Adipose tissue (tissue), 3 donors: ENCODE measurements around the gene SALL2. TPM values are rescaled to one million over a fixed set of nuclear protein-coding genes. Genes with fewer than 3 reads are reported as not detected.
"Not testable (repeated sequence)": the region's sequence is repeated elsewhere in the genome, so short reads cannot be mapped to it uniquely, and the experiment has no call there.

Experiments
- H3K27ac ChIP-seq: one replicate; pipeline ENCODE4 v1.5.1; 2013; ENCODE audit warnings: low read depth, low read length
- WGBS, 3 donors: extraction: QIAGEN DNeasy Blood & Tissue Kit; methylation state at CpG; one replicate each; pipeline ENCODE4 v1.1.7; 2013; 5-methylcytosine and 5-hydroxymethylcytosine counted together
- polyA plus RNA-seq, 3 donors: library from polyadenylated mRNA; stranded (reverse); fragments of 200-250 nt; gene quantifications; one replicate each; pipeline ENCODE4 v1.2.3, GENCODE V29; 2013
- donor health status: healthy with polysubstance abuse.
- donor health status: Bipolar disorder and iron deficiency.
- donor health status: healthy.

SALL2 gene
- 1 to 10 TPM; 1.1 to 6.6 (median 2.0) TPM for polyA plus RNA-seq

DNA sequence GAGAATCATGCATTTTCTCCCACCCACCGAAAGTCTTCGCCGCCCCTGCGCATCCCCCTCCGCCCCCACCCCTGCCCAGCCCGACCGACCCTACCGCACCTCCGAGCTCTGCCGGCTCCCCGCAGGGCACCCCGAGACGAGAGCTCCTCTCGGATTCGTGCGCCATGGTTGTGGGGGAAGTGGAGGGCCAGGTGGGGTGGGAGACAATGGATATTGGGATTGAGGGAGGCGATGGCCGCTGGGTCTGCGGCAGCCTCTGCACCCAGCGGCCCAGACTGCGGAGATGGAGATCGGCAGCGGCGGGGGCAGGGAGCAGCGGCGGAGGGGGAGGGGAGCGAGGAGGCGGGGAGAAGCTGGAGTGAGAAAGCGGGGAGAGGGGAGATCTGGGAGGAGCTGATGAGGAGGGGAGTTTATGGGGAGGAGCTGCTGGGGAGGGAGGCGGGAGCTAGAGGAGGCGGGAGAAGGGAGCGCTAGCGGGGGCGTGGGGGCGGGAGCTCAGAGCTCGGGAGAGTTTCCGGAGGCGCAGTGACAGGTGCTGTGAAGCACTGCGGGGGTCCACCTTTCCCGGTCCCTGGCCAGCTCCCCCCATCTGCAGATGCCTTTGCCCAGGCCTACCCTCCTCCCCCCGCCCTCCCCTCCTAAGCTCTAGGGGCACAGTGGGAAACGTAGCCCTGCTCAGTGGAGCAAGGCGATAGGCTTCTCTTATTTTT, at the start of gene SALL2:
TSS of gene SALL2 (minus strand) at position 385 of the 710 bp plus-strand sequence. CDS start at position 166, 219 bp downstream.
- no peak within 1 kb of the TSS for H3K27ac ChIP-seq
- 1% methylated on average over 41 to 43 of the region's 43 CpGs for WGBS, 3 donors

DNA sequence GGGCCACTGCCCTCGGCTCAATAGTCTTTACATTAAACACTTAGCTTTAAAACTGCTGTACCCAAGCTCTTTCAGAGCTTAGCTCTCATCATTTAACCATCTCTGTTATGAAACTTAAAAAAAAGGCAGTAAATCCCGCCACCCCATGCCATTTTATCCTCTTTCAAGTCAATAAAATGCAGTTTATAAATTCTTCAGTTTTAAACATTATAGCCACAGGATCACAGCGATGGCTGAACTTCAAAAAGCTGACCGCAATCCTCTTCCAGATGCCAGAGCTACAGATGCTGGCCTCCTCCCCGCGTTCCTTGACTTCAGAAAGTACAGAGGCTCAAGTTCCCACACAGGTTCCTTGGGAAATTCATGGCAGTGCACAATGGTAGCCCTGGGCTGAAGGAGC, 49.5 kb upstream of the SALL2 start:
- H3K27ac ChIP-seq = no peak overlapping the region
- 52 to 84% (median 81%) methylated on average over 6 of the region's 6 CpGs for WGBS, 3 donors

DNA sequence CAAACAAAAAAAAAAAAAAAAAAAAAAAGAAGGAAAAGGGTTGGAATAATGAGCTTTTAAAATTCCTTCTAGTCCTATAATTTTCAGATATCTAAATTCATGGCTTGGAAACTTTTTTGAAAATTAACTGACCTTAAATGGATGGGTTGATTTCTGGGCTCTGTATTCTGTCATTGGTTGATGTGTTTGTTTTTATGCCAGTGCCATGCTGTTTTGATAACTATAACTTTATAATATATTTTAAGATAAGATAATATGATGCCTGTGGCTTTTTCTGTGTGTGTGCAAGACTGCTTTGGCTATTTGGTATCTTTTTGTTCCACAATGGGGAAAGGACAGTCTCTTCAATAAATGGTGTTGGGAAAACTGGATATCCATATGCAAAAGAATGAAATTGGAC, 46.5 kb upstream of the SALL2 start:
- H3K27ac ChIP-seq = no peak overlapping the region

DNA sequence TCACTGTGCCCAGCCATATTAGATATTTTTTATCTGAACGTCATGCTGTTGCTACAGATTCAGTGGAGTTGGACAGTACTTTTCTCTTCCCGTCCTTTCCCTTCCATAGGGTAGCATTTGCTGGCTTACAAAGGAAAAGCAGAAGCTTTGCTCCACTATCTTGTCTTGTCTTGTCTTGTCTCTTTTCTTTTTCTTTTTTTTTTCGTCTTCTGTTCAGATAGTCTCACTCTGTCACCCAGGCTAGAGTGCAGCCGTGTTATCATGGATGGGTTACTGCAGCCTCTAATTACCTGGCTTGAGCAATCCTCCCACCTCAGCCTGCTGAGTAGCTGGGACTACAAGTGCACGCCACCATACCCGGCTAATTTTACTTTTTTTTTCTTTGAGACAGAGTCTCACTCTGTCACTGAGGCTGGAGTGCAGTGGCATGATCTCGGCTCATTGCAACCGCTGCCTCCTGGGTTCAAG, 32.6 kb upstream of the SALL2 start:
- H3K27ac ChIP-seq = no peak overlapping the region
- WGBS, 3 donors = 81 to 87% (median 86%) methylated on average over 8 of the region's 8 CpGs

DNA sequence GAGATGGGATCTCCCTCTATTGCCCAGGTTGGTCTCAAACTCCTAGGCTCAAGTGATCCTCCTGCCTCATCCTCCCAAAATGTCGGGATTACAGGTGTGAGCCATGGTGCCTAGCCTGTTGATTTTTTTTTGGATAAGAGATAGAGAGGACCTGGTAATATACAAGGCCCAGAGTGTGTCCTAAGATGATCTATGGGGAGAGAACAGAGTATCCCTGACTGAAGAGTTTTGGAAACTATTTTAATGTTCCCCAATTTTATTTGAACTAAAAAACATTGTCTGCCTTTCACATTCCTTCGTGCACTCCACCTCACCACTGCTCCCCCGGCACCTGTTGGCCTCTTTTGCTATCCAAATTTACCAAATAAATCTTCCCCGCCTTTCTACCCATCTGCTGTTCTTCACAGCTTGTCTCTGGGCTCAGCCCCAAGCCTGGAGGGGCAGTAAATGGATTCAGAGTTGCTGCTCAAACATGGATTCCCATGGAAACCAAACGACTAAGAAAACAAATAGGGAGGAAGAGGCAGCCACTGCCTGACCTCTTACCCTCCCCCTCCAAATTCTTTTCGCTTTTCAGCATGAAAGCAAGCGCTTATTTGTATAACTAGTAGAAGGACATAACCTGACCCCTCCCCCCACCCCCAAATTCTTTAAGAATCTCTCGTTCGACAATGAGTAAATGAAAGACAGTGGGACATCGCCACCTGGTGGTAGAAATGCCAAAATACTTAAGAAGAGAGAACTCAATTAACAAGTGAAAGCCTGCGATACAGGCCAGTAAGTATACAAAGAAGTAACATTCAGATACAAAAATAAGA, 31.1 kb upstream of the SALL2 start:
- 9 to 16% (median 14%) methylated on average over 11 of the region's 11 CpGs for WGBS, 3 donors
- H3K27ac ChIP-seq = no peak overlapping the region

DNA sequence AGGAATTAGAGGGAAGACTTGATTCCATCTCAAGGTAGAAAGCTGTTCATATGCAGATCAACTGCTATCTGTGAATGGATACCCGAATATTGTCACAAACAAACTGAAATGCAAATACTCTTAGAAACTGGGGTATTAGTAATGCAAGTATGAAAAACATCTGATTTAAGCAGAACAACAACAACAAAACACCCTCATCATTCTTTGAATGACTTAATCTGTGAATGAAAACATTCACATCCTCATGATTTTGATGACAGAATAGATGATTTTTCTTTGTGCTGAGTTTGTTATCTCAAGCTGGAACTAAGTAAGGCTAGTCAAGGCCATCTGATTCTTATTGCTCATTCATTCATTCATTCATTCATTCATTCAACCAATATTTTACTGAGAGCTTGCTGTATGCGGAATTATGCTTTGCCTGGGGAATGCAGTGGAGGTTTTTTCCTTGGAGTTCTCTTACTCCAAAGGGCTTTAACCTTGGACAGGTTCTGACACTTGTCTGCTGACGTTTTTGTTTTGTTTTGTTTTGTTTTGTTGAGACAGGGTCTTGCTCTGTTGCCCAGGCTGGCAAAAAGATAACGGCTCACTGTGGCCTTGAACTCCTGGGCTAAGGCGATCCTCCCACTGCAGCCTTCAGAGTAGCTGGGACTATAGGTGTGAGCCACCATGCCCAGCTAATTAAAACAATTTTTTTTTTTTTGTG, 30.4 kb upstream of the SALL2 start:
- 47 to 65% (median 63%) methylated on average over 5 of the region's 5 CpGs for WGBS, 3 donors
- H3K27ac ChIP-seq = no peak overlapping the region

DNA sequence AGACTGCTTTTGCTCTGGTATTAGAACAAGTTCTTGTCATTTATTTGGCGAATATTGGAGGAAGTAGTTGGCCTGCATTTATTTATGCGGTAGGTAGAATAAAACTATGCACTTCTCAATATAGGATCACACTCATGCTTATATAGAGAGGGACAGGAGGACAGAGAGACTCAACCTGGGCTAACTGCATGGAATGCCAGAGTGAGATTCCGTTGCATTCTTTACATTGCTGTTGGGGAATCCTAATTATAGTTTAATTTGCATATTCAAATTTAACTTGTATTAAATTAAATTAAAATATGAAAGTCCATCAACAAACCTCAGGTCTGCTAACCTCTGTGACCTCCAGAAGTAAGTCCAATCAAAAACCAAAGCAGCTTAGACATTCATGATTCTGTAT, 27.1 kb upstream of the SALL2 start:
- H3K27ac ChIP-seq = no peak overlapping the region
- WGBS, 3 donors = 82 to 91% (median 87%) methylated on average over 3 of the region's 3 CpGs

DNA sequence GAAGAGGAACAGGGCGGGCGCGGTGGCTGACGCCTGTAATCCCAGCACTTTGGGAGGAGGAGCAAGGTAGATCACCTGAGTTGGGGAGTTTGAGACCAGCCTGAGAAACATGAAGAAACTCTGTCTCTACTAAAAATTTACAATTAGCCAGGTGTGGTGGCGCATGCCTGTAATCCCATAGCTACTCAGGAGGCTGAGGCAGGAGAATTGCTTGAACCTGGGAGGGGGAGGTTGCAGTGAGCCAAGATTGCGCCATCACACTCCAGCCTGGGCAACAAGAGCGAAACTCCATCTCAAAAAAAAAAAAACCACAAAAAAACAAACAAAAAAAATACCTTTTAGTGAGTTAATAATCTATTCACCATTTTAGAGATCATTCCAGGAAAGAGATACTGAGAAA, 18.4 kb upstream of the SALL2 start:
- 87 to 90% (median 87%) methylated on average over 5 to 7 of the region's 7 CpGs for WGBS, 3 donors
- not testable (repeated sequence) for H3K27ac ChIP-seq

DNA sequence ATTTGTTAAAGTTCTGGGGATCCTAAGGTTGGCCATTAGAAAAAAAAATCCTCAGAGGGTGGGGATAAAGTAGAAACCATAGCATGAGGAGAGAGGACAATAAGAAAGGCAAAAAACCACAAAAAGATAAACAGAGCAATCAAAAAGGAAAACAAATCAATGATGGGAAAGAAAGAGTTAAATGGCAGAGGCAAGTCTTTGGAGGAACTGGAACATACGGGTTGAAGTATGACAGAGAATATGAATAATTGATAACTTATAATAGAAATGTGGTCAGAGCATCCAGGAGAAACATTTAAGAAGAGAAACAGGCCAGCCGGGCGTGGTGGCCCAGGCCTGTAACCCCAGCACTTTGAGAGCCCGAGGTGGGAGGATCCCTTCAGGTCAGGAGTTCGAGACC, 17.8 kb upstream of the SALL2 start:
- WGBS, 3 donors = 52 to 55% (median 54%) methylated on average over 5 of the region's 5 CpGs
- H3K27ac ChIP-seq = no peak overlapping the region

DNA sequence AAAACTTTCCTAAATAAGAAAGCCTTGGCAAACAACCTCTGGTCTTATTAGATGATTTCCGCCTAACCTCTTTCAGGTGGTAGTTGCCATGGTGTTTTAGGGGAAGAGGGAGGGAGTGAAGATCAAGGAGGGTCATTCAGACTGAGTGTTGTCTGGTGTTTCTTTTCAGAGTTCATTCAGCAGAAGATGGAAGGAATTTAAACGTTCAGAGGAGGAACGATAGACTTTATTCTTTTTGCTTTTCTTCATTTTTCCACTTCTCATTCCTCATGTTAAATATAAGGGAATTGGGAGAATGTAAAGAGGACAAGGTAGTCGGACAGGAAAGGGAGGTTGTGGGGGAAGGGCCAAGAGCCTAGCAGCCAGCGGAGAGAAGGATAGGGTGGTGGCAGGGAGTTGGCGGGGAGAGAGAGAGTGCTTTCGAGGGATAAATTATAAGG, 17.4 kb upstream of the SALL2 start:
- no peak overlapping the region for H3K27ac ChIP-seq
- 35 to 53% (median 46%) methylated on average over 7 of the region's 7 CpGs for WGBS, 3 donors

DNA sequence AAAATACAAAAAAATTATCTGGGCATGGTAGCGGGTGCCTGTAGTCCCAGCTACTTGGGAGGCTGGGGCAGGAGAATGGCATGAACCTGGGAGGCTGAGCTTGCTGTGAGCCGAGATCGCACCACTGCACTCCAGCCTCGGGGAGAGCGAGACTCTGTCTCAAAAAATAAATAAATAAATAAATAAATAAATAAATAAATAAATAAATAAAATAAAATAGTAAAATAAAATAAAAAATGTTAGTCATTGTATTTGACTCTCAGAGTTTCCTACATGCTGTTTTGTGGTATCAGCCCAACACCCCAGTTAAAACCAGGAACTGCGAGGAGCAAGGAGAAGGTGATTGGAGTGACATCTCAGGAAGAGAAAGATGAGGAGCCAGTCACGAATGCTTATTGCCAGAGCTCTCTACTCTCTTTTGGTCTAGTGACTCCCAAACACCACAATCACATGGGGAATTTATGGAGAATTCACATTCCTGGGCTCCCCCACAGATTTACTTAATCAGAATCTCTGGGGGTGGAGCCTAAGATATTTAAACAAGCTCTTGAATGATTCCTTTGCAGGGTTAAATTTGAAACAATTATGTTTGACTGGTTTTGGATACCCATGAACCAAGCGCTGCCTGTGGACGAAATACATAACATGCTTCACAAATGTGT, 15.4 kb upstream of the SALL2 start:
- 86 to 90% (median 90%) methylated on average over 9 of the region's 9 CpGs for WGBS, 3 donors
- no peak overlapping the region for H3K27ac ChIP-seq

DNA sequence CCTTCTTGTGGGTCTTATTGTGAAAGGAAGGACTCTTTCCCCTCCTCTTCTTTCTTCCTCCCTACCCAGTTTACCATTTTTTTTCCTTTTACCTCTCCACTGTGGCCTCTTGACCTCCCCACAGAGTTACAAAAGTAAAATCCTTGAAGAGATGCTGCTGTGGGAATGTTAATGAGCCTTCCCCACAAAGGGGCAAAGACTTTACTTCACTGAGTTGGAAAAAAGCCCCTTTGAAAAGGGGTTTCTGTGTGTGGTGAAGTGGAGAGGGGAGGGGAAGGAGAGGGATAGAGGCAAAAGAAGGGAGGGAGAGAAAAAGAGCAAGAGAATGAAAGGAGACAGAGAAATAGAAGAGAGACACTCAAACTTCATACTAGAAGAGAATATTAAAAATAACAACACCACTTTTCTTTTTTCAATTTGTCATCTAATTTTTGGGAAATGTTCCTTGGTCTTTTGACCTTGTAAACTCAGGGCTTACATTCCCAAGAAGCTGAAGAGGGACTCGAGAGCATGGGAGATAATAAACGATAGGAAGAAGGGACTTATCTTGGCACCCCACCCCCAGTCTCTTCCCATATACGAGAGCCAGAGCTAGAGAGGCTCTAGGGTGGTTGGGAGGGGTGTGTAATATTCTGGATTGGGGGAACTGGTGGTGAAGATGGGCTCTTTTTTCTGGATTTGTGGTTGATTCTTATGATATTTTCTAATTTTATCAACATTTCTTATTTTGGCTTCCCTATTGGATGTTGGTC, 13.2 kb upstream of the SALL2 start:
- WGBS, 3 donors = 30 to 37% (median 34%) methylated on average over 3 of the region's 3 CpGs
- H3K27ac ChIP-seq = no peak overlapping the region

DNA sequence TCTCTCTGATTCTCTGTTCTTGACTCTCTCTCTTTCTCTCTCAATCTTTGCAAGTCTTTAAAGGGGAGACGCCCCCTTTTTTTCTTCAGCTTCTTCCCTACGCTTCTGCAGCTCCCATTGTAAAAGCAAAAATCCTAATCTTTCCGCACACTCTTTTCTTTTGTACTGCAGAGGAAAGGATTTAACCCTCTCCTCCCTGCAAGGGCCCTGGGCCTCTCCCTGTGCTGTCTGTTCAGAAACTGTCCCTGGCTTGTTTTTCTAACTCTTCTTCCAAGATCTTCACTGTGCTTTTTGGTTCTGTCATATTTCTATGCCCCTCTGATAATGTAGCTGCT, 10.9 kb upstream of the SALL2 start:
- H3K27ac ChIP-seq = no peak overlapping the region
- 12 to 32% (median 19%) methylated on average over 3 of the region's 3 CpGs for WGBS, 3 donors

DNA sequence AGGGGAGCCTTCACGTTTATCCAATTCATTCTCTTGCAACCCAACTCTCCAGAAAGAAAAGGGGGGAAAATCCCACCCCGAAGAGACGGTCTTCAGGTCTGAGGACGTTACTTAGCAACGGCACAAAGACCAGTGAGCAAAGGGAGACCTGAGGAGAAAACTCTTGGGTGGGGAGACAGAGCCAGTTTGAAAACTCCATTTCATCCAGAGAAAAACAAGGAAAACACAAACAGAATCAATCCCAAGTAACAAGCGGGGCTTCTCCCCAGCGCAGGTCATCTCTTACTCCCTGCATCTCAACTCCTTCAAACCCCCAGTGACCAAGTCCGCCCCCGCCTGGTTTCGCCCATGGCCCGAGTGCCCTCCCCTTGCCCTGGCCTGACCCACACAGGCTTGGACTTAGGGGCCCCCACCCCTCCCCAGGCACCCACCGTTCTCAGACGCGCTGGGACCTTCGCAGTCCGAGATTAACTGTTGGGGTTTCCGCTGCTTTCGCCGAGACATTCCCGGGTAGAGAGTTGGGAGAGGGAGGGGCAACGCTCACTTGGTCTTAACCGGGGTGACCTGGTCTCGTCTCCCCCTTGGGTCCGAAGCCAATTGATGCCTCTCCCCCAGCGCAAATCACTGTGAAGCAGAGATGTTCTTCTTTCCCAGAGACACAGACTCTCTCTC, 10.4 kb upstream of the SALL2 start:
- 4 to 9% (median 4%) methylated on average over 25 of the region's 25 CpGs for WGBS, 3 donors

DNA sequence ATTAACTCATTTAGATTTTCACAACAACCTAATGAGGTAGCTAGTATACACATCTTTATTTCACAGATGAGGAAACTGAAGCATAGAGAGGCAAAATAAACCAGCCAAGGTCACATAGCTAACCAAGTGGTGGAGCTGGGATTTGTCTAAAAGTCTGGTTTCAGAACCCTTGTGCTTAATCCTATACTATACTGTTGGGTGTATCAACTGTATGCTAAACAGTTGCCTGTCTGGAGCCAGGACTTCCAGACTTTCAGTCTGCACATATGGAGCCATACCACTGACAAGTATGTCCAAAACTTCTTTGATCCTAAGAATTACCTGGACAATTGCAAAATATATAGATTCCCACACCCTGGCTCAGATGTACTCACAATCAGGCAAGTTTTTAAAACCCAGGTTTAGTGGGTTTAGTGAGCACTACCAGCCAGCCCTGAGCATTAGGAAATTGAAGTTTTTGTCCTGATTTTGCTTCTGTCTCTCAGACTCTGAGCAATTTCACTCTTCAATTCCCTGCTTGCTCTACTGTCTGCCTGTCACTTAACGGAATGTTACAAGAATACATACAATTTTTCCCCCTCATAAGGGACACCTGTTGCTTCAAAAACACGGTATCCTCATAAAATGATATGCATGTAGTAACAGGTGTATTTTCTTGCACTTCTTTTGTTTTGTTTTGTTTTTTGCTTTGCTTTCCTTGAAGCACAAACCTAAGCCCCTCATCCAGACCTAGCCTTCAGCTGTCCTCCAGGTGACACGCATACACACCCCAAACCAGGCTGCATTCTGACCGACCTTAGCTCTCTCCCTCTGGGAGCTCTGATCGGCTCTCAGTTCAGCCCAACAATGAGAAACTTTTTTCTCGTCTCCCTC, 9.6 kb upstream of the SALL2 start:
- H3K27ac ChIP-seq = no peak overlapping the region
- WGBS, 3 donors = 27 to 40% (median 33%) methylated on average over 6 of the region's 6 CpGs

More for the DNA sequence above, 10.4 kb upstream of the SALL2 start:
- no peak overlapping the region for H3K27ac ChIP-seq

DNA sequence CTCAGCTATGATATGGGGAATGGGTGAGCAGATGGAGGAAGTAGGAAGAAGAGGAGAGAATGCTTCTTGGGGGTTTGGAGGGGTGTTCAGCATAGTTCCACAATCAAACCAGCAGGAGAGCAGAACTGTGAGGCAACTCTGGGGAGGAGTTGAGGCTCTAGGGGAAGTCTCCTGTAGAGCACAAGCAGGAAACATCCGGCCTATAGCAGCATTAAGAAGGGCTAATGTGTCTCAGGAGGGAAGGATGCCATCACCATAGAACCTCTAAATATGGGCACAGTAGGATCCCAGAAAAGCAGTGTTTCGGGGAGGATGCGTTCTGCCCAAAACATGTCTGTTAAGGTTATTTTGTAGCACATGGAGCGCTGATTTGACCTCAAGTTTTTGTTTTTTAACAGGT, 8.4 kb upstream of the SALL2 start:
- no peak overlapping the region for H3K27ac ChIP-seq
- WGBS, 3 donors = 59 to 80% (median 67%) methylated on average over 4 of the region's 4 CpGs

DNA sequence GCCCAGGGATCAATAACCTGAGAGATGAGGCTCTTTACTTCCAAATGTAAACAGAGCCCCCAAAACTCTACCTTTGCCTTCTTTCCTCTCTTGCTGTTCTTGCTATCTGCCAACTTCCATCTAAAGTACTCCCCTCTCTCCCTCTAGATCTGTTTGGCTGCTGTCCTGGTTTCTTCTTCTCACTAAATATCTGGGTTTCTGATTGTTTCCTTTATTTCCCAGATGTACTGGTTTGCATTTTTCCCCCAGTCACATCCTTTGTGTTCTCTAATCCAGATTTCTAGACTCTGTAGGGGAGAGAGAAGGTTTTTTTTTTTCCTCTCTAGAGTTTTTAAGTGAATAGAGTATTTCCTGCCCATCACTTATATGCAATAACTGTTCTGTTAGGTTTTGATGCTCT, 7.1 kb upstream of the SALL2 start:
- H3K27ac ChIP-seq = no peak overlapping the region
